Activated CD4-positive, alpha-beta T cell treated with anti-CD3 and anti-CD28 coated beads, Interleukin-2, amount 50 U/mL, for 48 hours (primary cell): ENCODE measurements around the gene CYP2C18.
"Not testable (repeated sequence)": the region's sequence is repeated elsewhere in the genome, so short reads cannot be mapped to it uniquely, and the experiment has no call there.

ENCODE experiments used
- DNase-seq, 2 experiments: peaks; one replicate each; pipeline ENCODE4 v3.0.0-alpha.2; 2020

Gene CYP2C18

GRCh38 chr10:94747838-94748237 is 64.3 kb downstream of the CYP2C18 start:
- no peak for DNase-seq

DNA sequence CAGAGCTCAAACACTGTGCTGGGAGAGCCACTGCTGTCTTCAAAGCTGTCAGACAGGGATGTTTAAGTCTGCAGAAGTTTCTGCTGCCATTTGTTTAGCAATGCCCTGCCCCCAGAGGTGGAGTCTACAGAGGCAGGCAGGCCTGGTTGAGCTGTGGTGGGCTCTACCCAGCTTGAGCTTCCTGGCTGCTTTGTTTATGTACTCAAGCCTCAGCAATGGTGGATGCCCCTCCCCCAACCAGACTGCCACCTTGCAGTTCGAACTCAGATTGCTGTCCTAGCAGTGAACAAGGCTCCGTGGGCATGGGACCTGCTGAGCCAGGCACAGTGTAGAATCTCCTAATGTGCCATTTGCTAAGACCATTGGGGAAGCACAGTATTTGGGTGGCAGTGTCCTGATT is 74.4 kb downstream of the CYP2C18 start:
- no peak for DNase-seq

DNA sequence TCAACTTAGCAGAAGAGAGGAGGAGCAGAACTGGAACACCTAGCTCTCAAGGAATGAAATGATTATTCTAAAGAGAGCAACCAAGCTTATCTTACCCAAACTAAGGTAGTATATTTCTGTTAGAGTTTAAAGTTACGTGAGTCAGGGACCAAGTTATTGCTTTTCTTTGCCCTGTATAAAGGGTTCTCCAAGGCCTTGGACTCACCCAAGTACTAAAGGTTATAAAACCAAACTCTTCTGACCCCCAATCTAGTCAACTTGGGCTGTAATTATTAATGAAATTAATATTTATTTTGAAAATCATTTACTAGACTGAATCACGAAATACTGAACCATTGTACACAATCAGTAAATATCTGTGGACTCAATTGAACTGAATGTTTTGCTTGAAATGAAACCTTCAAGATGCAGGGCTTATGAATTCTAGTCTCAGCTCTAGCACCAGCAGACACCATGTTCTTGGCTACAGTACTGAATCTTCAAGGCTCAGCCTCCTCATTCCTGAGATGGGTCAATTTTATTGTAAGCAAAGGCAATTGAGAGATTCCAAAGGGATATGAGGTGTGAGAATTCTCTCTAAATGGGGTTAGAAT is 77.2 kb downstream of the CYP2C18 start:
- DNase-seq, result no peak

DNA sequence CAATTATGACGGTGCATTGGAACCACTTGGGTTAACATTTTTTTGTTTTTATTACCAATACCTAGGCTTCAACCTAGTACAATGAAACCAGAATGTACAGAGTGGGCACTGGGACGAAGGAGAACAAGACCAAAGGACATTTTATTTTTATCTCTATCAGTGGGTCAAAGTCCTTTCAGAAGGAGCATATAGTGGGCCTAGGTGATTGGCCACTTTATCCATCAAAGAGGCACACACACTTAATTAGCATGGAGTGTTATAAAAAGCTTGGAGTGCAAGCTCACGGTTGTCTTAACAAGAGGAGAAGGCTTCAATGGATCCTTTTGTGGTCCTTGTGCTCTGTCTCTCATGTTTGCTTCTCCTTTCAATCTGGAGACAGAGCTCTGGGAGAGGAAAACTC is 78.9 kb downstream of the CYP2C18 start, which contains the start of gene CYP2C19:
Gene CYP2C19, plus strand, starts transcription at position 289 of the 400 bp plus-strand sequence. Its CDS starts 25 bp downstream, at position 314.
- DNase-seq, result no peak

DNA sequence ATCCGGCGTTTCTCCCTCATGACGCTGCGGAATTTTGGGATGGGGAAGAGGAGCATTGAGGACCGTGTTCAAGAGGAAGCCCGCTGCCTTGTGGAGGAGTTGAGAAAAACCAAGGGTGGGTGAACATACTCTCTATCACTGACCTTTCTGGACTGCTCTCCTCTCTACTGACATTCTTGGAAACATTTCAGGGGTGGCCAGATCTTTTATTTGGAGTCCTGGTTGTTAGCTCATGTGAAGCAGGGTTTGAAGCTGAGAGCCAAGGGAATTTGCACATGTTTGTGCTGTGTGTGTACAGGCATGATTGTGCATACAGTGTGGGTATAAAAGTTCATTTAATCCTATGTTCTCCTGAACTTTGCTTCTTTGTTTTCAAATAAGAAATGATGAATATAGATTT is 91.9 kb downstream of the CYP2C18 start:
- not testable (repeated sequence) for DNase-seq

DNA sequence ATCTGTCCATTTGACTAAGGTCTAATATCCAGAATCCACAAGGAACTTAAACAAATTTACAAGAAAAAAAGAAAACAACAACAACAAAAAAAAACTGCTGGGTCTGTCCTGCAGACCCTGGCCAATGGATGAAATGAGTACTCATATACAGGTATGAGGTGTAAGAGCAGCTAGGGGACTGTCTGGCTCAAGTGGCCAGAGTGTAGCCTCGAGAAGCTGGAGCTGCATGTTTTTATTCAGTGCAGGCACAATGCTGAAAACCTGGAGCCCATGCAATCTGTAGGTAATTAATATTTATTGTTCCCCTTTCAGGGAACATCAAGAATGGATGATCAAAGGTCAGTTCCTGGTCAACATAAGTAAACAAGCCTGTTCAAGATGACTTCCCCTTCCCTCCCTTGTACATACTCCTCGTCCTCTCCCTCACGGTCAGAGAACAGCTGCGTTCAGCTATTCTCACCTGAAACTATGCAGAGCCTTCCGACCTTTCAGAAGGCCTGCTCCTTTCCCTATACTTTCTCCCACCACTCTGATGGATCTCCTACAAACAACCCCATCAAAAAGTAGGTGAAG is 94.4 kb downstream of the CYP2C18 start:
- no peak for DNase-seq

DNA sequence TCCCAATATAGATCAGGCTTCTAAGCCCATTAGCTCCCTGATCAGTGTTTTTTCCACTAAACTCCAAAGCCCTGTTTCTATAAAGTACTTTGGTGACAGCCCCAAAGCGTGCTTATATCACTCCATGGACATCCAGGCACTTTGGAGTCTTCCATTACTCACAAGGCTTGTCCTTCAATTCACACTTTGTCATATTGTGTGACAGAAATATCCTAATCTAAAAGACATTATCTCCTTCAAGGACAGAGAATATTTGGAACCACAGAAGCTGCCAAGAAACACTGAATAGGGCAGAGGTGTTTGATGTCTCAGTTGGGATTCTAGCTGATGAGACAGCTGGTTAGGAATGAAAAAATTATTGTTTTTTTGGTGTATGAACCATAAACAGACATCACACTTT is 97.3 kb downstream of the CYP2C18 start:
- DNase-seq, result no peak

GRCh38 chr10:94784256-94784655 is 100.7 kb downstream of the CYP2C18 start:
- no peak for DNase-seq

DNA sequence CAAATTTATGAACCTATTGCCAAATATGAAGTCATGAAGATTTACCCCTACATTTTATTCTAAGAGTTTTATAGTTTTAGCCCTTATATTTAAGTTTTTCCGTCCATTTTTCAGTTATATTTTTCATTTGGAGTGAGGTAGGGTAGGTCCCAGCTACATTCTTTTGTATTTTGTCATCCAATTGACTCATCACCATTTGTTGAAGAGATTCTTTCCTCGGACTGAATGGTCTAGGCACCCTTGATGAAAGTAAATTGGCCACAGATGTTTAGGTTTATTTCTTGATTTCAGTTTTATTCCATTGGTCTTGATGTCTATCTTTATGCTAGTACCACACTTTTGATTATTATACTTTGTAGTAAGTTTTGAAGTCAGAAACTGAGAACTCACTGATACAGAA is 101.7 kb downstream of the CYP2C18 start:
- DNase-seq, result no peak
